GM10266 (cell line): Measurements from ENCODE around the gene ZNF626.
"Not testable (repeated sequence)": the region's sequence is repeated elsewhere in the genome, so short reads cannot be mapped to it uniquely, and the experiment has no call there.

Experiments used
- DNase-seq: peaks from one replicate; pipeline ENCODE4 v3.0.0; 2012; ENCODE audit errors: extremely low spot score
- TF ChIP-seq, protein P1 (sequence below): IDR thresholded peaks from 2 replicates; pipeline ENCODE4 v1.5.1; 2012; ENCODE audit warnings: mild to moderate bottlenecking, low read depth; ENCODE audit not compliant: control insufficient read depth, insufficient read depth; ENCODE audit errors: missing control alignments

Gene ZNF626

DNA sequence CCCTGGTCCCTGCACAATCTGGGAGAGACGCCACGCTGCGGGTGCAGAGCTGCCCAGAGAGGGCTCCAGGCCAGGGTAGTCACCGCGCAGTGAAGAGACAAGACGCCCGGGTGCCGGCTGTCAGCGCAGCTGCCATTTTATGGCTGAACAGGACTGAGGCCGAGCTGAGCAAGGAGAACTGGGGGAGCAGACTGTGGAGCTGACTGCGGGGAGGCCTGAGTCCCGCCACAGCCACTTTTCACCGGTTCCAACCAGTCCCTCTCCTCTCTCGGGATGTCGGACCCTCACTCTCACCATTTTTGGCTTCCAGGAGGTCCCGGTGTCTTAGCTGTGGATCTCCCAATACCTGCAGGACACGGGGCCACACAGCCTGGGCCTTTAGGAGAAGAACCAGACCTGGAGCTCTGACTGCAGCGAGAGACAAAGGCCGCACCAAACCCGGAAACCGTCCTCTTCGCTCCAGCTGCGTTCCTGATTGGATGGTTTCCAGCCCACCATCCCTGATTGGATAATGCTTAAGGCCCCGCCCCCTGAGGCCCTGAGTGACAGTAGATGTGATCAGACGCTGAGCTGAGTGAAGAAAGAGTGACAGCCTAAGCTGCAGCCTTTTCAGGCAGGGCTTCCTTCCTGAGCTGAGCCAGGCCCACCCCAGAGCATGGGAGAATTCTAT lies at the start of gene ZNF626:
Gene ZNF626 (minus strand): TSS at position 422 of the 670 bp plus-strand sequence. CDS start 125 bp downstream, at position 297.
- TF ChIP-seq, protein P1, sequence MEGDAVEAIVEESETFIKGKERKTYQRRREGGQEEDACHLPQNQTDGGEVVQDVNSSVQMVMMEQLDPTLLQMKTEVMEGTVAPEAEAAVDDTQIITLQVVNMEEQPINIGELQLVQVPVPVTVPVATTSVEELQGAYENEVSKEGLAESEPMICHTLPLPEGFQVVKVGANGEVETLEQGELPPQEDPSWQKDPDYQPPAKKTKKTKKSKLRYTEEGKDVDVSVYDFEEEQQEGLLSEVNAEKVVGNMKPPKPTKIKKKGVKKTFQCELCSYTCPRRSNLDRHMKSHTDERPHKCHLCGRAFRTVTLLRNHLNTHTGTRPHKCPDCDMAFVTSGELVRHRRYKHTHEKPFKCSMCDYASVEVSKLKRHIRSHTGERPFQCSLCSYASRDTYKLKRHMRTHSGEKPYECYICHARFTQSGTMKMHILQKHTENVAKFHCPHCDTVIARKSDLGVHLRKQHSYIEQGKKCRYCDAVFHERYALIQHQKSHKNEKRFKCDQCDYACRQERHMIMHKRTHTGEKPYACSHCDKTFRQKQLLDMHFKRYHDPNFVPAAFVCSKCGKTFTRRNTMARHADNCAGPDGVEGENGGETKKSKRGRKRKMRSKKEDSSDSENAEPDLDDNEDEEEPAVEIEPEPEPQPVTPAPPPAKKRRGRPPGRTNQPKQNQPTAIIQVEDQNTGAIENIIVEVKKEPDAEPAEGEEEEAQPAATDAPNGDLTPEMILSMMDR: no peak
- peak; percentile 13 for DNase-seq

DNA sequence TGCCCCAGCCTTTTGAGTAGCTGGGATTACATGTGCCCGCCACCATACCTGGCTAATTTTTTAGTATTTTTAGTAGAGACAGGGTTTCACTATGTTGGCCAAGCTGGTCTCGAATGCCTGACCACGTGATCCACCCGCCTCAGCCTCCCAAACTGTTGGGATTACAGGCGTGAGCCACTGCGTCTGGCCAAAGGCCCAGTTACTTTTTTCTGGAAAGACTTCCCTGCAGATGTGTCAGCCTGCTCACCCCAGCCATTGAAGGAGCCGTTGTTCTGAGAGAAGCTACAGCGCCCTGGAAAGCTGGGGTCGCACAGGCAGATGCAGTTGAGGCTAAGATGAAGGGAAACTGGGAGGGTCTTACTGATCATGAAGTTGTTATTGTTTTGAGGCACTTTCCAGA lies 7.9 kb upstream of the ZNF626 start:
- TF ChIP-seq, protein P1: no peak
- no peak for DNase-seq

DNA sequence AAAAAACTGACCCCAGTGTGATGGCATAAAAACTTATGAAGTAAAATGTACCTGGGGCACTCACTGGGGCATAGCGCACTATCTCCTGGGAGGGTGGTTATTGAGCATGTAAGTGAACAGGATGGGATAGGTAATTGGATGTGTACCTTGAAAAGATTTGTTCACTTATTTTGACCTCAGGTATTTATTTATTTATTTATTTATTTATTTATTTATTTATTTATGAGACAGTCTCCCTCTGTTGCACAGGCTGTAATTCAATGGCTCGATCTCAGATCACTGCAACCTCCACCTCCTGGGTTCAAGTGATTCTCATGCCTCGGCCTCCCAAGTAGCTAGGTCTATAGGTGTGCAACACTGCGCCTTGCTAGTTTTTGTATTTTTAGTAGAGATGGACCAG lies 5.9 kb upstream of the ZNF626 start:
- DNase-seq: no peak
- TF ChIP-seq, protein P1: no peak

DNA sequence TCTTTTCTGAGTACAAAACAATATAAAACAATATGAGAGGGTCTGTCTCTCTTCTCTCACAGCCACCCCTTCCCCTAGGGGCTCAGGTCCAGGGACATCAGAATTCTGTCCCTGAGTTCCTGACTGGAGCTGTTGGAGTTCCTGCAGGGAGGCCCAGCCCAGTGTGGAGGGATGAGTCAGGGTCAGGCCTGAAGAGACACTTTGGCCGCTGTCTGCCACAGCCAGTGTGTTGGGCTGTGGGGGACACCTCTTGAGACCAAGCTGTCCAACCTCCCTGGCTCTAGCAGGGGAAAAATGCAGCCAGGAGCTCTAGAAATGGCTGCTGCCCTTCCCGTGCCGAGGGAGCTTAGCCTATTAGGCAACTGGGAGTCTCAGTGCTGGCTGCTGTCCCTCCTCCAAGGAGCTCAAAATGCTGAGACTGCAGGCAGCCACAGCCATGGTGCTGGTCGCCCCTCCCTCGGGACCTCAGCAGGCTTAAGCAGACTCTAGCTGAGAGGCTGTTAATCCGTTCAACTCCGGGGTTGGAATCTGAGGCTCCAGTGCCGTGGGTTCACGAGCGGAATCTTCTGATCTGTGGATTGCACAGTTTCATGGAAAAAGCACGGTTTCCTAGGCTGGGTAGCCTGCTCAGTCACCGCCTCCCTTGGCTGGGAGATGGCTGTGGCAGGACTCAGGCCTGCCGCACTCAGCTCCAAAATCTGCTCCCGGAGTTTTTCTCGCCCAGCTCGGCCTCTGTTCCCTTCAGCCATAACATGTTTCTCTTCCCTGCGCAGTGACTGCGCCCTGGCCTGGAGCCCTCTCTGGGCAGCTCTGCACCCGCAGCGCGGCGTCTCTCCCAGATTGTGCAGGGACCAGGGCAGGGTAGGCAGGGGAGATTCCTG lies 3.8 kb upstream of the ZNF626 start:
- TF ChIP-seq, protein P1: no peak

DNA sequence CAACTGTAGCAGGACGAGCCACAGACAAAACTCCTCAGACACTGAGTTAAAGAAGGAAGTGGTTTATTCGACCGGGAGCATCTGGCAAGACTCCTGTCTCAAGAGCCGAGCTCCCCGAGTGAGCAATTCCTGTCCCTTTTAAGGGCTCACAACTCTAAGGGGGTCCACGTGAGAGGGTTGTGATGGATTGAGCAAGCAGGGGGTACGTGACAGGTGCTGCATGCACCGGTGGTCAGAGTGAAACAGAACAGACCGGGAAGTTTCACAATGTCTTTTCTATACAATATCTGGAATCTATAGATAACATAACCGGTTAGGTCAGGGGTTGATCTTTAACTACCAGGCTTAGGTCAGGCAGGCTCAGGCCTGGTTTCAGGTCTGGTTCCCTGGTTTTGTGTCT lies 3.1 kb upstream of the ZNF626 start:
- DNase-seq: not testable (repeated sequence)

More for the DNA sequence above, 3.8 kb upstream of the ZNF626 start:
- no peak for DNase-seq

DNA sequence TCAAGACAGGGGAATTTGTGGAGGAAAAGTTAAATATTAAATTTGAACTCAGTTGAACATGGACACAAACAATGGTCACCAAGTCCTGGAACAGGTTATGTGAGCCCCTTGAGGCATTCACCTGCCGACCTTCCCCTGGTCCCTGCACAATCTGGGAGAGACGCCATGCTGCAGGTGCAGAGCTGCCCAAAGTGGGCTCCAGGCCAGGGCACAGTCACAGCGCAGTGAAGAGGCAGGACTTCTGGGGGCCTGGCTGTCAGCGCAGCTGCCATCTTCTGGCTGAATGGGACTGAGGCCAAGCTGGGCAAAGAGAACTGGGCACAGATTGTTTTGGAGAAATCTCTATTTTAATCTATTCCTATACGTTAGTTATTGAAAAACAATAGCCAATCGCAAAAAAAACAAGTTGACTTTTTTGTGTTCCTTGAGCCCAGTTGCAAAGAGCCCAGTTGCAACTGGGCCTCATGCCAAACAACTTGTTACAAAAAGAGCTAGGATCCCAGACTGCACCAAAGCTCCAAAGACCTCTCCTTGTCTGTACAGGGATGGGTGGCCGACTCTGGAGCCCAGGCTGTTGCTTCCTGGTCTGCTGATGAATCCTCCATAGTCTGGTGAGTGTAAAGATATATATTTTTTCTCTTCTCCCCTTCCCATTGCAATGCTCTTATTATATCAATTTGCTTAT lies 1.2 kb upstream of the ZNF626 start:
- TF ChIP-seq, protein P1: no peak

DNA sequence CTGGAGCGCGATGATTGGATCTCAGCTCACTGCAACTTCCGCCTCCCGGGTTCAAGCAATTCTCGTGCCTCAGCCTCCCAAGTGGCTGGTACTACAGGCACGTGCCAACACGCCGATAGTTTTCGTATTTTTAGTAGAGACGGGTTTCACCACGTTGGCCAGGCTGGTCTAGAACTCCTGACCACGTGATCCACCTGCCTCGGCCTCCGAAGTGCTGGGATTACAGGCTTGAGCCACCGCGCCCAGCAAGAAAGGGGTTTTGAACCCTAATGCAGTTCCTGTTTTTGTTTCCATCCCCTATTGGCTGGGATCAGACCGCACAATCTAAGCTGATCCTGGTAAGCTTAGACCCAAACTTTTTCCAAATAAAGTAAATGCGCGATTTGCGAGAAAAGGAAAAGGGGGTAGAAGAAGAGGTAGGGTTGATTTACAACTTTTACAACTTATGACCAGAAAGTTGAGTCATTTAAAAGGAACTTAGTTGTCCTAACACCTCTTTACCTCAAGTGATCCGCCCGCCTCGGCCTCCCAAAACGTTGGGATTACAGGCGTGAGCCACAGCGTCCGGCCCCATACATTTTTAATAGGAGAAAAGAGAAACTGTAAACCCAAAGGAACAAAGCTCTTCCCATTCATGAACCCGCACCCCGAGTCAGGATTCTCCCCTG lies 764 bp downstream of the ZNF626 start:
- DNase-seq: no peak
- TF ChIP-seq, protein P1: no peak

More for the DNA sequence above, 1.2 kb upstream of the ZNF626 start:
- DNase-seq: no peak
